ENCODE data around the gene PHF20. TPM values are rescaled to one million over a fixed set of nuclear protein-coding genes. Genes with fewer than 3 reads are reported as not detected.
A peak's percentile ranks its signal among the peaks of the same experiment; 100 is the strongest.

PHF20 gene
- total RNA-seq, 1 donor from 2014 or later: 53.0 TPM

- peaks cover under 1% of the 10 kb centered on the region for H3K27me3 Mint-ChIP-seq (ENCODE audit: low read depth)
- DNase-seq (ENCODE audit: low read depth, low spot score): no peak
- no peak overlapping the region for H3K27ac Mint-ChIP-seq (ENCODE audit: unreplicated experiment)
- H3K9me3 Mint-ChIP-seq: no peaks in the 10 kb centered on the region
- H3K4me3 Mint-ChIP-seq: no peak overlapping the region
- TF ChIP-seq CTCF (conservative IDR thresholded peaks at IDR 0.05): no peak
- H3K4me1 Mint-ChIP-seq: peaks cover 7% of the 10 kb centered on the region
- peaks cover 24% of the 10 kb centered on the region for H3K36me3 Mint-ChIP-seq (ENCODE audit: low read depth)
Observed at GRCh38 chr20:35729283-35729807, 42.5 kb upstream of the PHF20 start.

- Mint-ChIP-seq H3K4me1 (peaks cover 10% of the 10 kb centered on the region), H3K9me3 (no peaks in the 10 kb centered on the region), H3K4me3 (no peak overlapping the region), H3K27ac (ENCODE audit: unreplicated experiment) (no peak overlapping the region), H3K27me3 (ENCODE audit: low read depth) (peaks cover 3% of the 10 kb centered on the region), H3K36me3 (ENCODE audit: low read depth) (peaks cover 23% of the 10 kb centered on the region)
- DNase-seq (ENCODE audit: low read depth, low spot score): no peak
- no peak for TF ChIP-seq CTCF (conservative IDR thresholded peaks at IDR 0.05)
Observed at GRCh38 chr20:35729836-35730582, 41.8 kb upstream of the PHF20 start.

GRCh38 chr20:35730583-35731468, 41.0 kb upstream of the PHF20 start:
- no peak for TF ChIP-seq CTCF (conservative IDR thresholded peaks at IDR 0.05)
- DNase-seq (ENCODE audit: low read depth, low spot score): no peak
- Mint-ChIP-seq H3K9me3 (no peaks in the 10 kb centered on the region), H3K27ac (ENCODE audit: unreplicated experiment) (no peak overlapping the region), H3K4me1 (peaks cover 14% of the 10 kb centered on the region), H3K36me3 (ENCODE audit: low read depth) (peaks cover 23% of the 10 kb centered on the region), H3K4me3 (no peak overlapping the region), H3K27me3 (ENCODE audit: low read depth) (peaks cover 3% of the 10 kb centered on the region)

GRCh38 chr20:35731469-35731788, 40.4 kb upstream of the PHF20 start:
- TF ChIP-seq CTCF (conservative IDR thresholded peaks at IDR 0.05): no peak
- Mint-ChIP-seq H3K36me3 (ENCODE audit: low read depth) (peaks cover 21% of the 10 kb centered on the region), H3K27me3 (ENCODE audit: low read depth) (peaks cover 3% of the 10 kb centered on the region), H3K9me3 (no peaks in the 10 kb centered on the region), H3K4me1 (peaks cover 19% of the 10 kb centered on the region), H3K27ac (ENCODE audit: unreplicated experiment) (no peak overlapping the region), H3K4me3 (no peak overlapping the region)
- no peak for DNase-seq (ENCODE audit: low read depth, low spot score)

- H3K4me1 Mint-ChIP-seq: peaks cover 19% of the 10 kb centered on the region
- H3K27ac Mint-ChIP-seq (ENCODE audit: unreplicated experiment): no peak overlapping the region
- peaks cover 16% of the 10 kb centered on the region for H3K36me3 Mint-ChIP-seq (ENCODE audit: low read depth)
- TF ChIP-seq CTCF (conservative IDR thresholded peaks at IDR 0.05): no peak
- peaks cover 3% of the 10 kb centered on the region for H3K27me3 Mint-ChIP-seq (ENCODE audit: low read depth)
- H3K9me3 Mint-ChIP-seq: no peaks in the 10 kb centered on the region
- no peak for DNase-seq (ENCODE audit: low read depth, low spot score)
- peak overlapping the region; percentile 36 for H3K4me3 Mint-ChIP-seq
Observed at GRCh38 chr20:35731862-35732643, 39.8 kb upstream of the PHF20 start.
